ENCODE data around the gene MYO5B. TPM values are rescaled to one million over a fixed set of nuclear protein-coding genes. Genes with fewer than 3 reads are reported as not detected.

The MYO5B gene
- total RNA-seq, 4 donors from 2014 or later, result 1.9 to 18.3 (median 4.4) TPM

DNA sequence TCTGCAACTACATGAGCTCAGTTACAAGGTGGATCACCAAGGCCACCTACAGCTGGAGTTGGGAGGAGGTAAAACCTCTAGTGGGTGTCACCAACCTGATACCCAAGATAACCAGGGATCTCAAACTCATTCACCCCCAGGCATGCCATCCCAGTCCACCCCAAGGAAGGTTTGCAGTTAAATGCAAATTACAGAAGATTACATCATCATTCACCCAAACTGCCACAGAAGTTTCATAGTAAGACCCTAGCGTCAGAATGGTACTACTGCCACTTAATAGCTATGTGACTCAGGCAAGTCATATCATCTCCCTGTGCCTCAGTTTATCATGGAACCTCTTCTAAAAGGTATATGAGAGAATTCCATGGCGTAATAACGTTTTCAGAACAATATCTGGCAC lies 111.2 kb downstream of the MYO5B start:
- no peak for ATAC-seq
- Histone ChIP-seq H3K27me3 (no peaks in the 10 kb centered on the region), H3K36me3 (no peaks in the 10 kb centered on the region), H3K4me1 (peaks cover 0 to 11% (median 5%) of the 10 kb centered on the region in 3 donors), H3K27ac (no peak overlapping the region), H3K4me3 (no peak overlapping the region), H3K9me3 (no peaks in the 10 kb centered on the region)
- WGBS, 2 donors (ENCODE audit: low coverage in 1 of 2), result 57 to 83% methylated on average over 3 of the region's 3 CpGs
- TF ChIP-seq, protein P1, sequence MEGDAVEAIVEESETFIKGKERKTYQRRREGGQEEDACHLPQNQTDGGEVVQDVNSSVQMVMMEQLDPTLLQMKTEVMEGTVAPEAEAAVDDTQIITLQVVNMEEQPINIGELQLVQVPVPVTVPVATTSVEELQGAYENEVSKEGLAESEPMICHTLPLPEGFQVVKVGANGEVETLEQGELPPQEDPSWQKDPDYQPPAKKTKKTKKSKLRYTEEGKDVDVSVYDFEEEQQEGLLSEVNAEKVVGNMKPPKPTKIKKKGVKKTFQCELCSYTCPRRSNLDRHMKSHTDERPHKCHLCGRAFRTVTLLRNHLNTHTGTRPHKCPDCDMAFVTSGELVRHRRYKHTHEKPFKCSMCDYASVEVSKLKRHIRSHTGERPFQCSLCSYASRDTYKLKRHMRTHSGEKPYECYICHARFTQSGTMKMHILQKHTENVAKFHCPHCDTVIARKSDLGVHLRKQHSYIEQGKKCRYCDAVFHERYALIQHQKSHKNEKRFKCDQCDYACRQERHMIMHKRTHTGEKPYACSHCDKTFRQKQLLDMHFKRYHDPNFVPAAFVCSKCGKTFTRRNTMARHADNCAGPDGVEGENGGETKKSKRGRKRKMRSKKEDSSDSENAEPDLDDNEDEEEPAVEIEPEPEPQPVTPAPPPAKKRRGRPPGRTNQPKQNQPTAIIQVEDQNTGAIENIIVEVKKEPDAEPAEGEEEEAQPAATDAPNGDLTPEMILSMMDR (IDR thresholded peaks at IDR 0.05), result no peak
- no peak for TF ChIP-seq POLR2AphosphoS5 (IDR thresholded peaks at IDR 0.05)
- TF ChIP-seq POLR2A (IDR thresholded peaks at IDR 0.05), result no peak
- no peak for TF ChIP-seq EP300 (IDR thresholded peaks at IDR 0.05)

DNA sequence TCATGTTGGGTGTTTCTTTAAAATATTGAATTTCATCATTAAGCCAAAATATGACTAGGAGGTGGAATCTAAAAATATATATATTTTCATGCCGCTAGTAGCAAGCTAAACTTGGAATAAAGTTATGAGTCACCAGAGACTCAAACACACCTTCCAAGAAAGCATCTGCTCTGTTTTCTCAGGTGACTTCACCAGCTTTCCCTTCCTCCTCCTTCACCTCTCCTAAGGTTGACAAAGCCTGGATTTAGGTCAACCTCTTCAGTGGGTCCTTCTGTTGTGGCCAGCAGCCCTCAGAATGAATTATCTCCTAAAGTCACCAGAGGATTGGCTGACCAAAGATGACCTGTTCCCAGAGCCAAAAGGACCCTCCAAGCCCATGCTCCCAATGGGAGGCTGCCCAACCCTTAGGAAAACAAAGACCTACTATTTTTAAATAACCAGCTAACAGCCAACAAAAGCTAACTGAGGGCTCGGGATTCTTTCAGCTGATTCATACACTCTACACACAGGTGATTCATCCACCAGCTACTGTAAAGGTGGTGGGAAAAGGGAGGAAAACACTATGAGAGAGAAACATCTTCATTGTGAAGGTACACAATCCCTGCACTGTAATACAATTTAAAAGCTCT lies 113.9 kb downstream of the MYO5B start:
- no peak for ATAC-seq

DNA sequence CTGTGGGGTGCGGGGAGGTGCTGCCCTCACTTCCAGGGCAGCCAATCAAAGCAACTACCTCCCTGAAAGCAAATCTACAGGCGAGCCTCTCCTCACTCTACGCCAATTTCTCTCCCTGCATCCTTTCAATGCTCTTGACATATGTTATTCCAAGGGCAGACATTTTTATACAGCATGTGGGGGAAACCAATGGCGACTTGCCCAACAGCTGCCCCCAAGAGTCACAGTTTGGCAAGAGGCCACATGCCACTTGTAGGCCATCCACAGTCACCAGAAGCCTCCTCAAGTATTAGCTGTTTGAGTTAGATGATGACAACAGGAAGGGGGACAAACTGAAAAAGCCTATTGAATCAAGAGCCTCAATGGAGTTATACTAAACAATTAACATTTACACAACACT lies 114.6 kb downstream of the MYO5B start:
- Histone ChIP-seq H3K4me1 (peaks cover 0 to 11% (median 5%) of the 10 kb centered on the region in 3 donors), H3K27ac (no peak overlapping the region), H3K27me3 (no peaks in the 10 kb centered on the region), H3K36me3 (no peaks in the 10 kb centered on the region), H3K4me3 (no peak overlapping the region), H3K9me3 (no peaks in the 10 kb centered on the region)
- ATAC-seq, result no peak
- 79 to 86% methylated on average over 1 to 3 of the region's 4 CpGs for WGBS, 2 donors (ENCODE audit: low coverage in 1 of 2)
- no peak for TF ChIP-seq EP300 (IDR thresholded peaks at IDR 0.05)
- TF ChIP-seq, protein P1 (IDR thresholded peaks at IDR 0.05), result no peak

More for the DNA sequence above, 113.9 kb downstream of the MYO5B start:
- 25 to 70% methylated on average over 1 to 2 of the region's 2 CpGs for WGBS, 2 donors (ENCODE audit: low coverage in 1 of 2)
- Histone ChIP-seq H3K9me3 (no peaks in the 10 kb centered on the region), H3K36me3 (no peaks in the 10 kb centered on the region), H3K27me3 (no peaks in the 10 kb centered on the region), H3K4me3 (no peak overlapping the region), H3K27ac (no peak overlapping the region), H3K4me1 (peaks cover 0 to 11% (median 5%) of the 10 kb centered on the region in 3 donors)
- TF ChIP-seq EP300 (IDR thresholded peaks at IDR 0.05), result no peak

DNA sequence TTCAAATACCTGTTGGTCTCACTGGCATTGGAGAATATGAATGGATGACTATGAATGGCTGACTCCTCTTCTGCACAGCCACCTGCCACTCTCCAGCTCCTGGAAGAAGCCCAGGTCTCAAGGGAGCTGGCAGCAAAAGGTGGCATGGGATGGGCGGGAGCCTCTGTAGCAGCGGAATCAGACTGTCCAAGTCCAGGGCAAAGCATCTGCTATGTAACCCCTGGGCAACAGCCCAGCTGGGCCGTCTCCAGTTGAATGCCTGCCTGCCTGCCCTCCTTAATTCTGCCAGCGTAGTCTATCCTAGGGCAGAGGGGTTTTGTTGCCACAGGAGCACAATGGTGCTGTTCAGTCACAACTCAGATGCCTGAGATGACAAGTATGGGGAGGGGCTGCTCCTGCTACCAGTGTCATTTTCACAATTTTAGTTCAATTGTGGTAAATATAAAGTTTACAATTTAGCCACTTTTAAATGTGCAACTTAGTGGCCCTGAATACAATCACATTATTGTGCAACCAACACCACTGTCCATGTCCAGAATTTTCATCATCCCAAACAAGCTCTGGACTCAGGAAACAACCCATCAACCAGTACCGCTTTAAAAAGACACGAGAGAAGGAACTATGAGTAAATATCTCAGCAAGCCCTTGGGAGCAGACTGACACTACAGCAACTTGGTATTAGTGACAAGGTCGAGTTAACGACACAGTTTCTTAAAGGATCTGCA lies 115.2 kb downstream of the MYO5B start:
- no peak for TF ChIP-seq POLR2A (IDR thresholded peaks at IDR 0.05)
- no peak for TF ChIP-seq POLR2AphosphoS5 (IDR thresholded peaks at IDR 0.05)
- TF ChIP-seq, protein P1 (IDR thresholded peaks at IDR 0.05), result no peak
- TF ChIP-seq EP300 (IDR thresholded peaks at IDR 0.05), result no peak
- WGBS, 2 donors (ENCODE audit: low coverage in 1 of 2), result 42 to 44% methylated on average over 4 to 5 of the region's 8 CpGs

DNA sequence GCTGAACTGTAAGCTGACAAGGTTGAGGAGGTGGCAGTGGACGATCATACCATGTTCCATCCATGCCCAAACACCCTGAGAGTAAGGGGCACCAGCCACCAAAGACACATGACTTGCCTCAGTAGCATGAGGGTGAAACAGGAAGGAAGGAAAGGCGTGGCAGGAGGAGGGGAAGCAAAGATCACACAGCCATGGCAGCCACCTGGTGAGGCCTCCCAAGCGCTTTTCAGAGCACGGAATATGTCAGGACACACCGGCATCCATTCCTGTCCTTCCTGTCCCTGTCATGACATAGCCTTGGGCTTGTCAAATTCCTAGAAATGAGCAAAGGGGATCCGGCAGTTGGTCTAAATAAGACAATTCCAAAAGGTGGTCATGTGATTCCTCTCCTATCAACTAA lies 118.7 kb downstream of the MYO5B start:
- no peaks in the 10 kb centered on the region for H3K9me3 ChIP-seq
- no peaks in the 10 kb centered on the region for H3K36me3 ChIP-seq
- no peak for ATAC-seq
- H3K27me3 ChIP-seq, result no peaks in the 10 kb centered on the region
- no peak overlapping the region for H3K4me3 ChIP-seq
- 80 to 83% methylated on average over 2 to 5 of the region's 6 CpGs for WGBS, 2 donors (ENCODE audit: low coverage in 1 of 2)
- no peak overlapping the region for H3K27ac ChIP-seq
- no peak for TF ChIP-seq POLR2AphosphoS5 (IDR thresholded peaks at IDR 0.05)
- TF ChIP-seq, protein P1 (IDR thresholded peaks at IDR 0.05), result no peak
- no peak for TF ChIP-seq EP300 (IDR thresholded peaks at IDR 0.05)
- no peak for TF ChIP-seq POLR2A (IDR thresholded peaks at IDR 0.05)
- H3K4me1 ChIP-seq, result peaks cover 0 to 11% (median 5%) of the 10 kb centered on the region in 3 donors

More for the DNA sequence above, 115.2 kb downstream of the MYO5B start:
- Histone ChIP-seq H3K36me3 (no peaks in the 10 kb centered on the region), H3K27ac (no peak overlapping the region), H3K9me3 (no peaks in the 10 kb centered on the region), H3K27me3 (no peaks in the 10 kb centered on the region), H3K4me3 (no peak overlapping the region), H3K4me1 (peaks cover 0 to 11% (median 5%) of the 10 kb centered on the region in 3 donors)
- ATAC-seq, result peak; percentile 62
